Cardiac septum (tissue), 1 donor: ENCODE data around the gene PGAP2. TPM values are rescaled to one million over a fixed set of nuclear protein-coding genes. Genes with fewer than 3 reads are reported as not detected.

Experiments
- total RNA-seq: library from RNA; stranded (reverse); fragmentation: NEBNext Ultra II Directional; extraction: Animal tissue kit (Norgen Biotek cat#: 25700); gene quantifications from one replicate; pipeline ENCODE4 v1.2.1, GENCODE V29; 2021
- donor health status: DM: no; HTN: no; CAD: no.

PGAP2 gene
- total RNA-seq, 1 donor from 2014 or later = 22.7 TPM

Other genes starting within 250 kb of the PGAP2 start
- 1.4 TPM for gene ART5, start 166.6 kb upstream of the PGAP2 start, total RNA-seq
- gene ART1, start 163.4 kb upstream of the PGAP2 start, total RNA-seq = 1.3 TPM
- 0.89 TPM for gene CHRNA10, start 137.2 kb upstream of the PGAP2 start, total RNA-seq
- gene NUP98, start 11.0 kb upstream of the PGAP2 start, total RNA-seq = 49.6 TPM
- gene RHOG, start 32.4 kb downstream of the PGAP2 start, total RNA-seq = 27.5 TPM
- 40.4 TPM for gene STIM1, start 47.1 kb downstream of the PGAP2 start, total RNA-seq